GM19239 (cell line): ENCODE measurements around the gene KCTD20.

Experiments
- DNase-seq: peaks from one replicate; pipeline ENCODE4 v3.0.0; 2011; ENCODE audit warnings: low spot score; ENCODE audit not compliant: insufficient read length
- FAIRE-seq: peaks from 2 replicates; lab custom pipeline; 2011; peaks lifted over from hg19 to GRCh38; lab: Jason Lieb, UNC

KCTD20 gene

DNA sequence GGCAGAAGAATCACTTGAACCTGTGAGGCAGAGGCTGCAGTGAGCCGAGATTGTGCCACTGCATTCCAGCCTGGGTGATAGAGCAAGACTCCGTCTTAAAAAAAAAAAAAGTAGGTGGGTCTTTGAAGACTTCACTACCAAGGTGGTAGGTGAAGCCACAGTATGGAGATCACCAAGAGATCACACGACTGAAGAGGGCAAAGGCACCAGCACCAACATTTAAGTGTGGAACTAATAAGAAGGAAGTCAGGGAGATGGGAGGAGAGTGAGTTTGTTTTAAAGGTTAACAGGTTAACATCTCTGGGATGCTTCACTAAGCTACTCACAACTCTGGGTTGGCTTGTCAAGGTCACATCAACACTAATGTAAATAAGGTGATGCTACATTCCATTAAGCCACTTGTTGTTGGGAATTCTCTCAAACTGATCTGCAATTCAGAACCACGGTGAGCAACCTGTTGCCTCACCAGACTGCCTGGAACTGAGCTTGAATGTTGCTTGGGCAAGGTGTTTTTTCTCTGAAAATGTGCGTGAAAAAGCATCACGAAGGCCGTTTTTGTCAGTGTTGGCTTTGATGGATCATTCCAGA is 48.7 kb downstream of the KCTD20 start:
- FAIRE-seq, result no peak
- no peak for DNase-seq

DNA sequence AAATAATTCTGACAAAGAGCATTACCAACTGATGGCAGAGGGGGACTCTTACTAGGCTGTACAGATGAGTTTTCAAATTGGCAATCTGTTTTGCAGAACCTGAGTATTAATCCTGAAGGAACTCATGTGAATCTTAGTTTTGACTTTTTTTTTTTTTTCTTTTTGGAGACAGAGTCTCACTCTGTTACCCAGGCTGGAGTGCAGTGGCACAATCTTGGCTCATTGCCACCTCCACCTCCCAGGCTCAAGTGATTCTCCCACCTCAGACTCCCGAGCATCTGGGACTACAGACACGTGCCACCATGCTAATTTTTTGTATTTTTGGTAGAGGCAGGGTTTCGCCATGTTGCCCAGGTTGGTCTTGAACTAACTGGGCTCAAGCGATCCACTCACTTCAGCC is 49.3 kb downstream of the KCTD20 start:
- no peak for FAIRE-seq

GRCh38 chr6:36492621-36493020 is 49.8 kb downstream of the KCTD20 start:
- FAIRE-seq, result no peak

More for the DNA sequence above, 49.3 kb downstream of the KCTD20 start:
- DNase-seq, result no peak

GRCh38 chr6:36493319-36493718 is 50.5 kb downstream of the KCTD20 start:
- no peak for DNase-seq
- no peak for FAIRE-seq

More at GRCh38 chr6:36492621-36493020, 49.8 kb downstream of the KCTD20 start:
- no peak for DNase-seq

GRCh38 chr6:36493859-36494258 is 51.1 kb downstream of the KCTD20 start:
- DNase-seq, result no peak
- FAIRE-seq, result no peak

- FAIRE-seq, result no peak
- DNase-seq, result no peak
Measured at GRCh38 chr6:36495086-36495485, 52.3 kb downstream of the KCTD20 start.

GRCh38 chr6:36499918-36500317 is 57.1 kb downstream of the KCTD20 start:
- DNase-seq (no peak), FAIRE-seq (peak; percentile 35)

DNA sequence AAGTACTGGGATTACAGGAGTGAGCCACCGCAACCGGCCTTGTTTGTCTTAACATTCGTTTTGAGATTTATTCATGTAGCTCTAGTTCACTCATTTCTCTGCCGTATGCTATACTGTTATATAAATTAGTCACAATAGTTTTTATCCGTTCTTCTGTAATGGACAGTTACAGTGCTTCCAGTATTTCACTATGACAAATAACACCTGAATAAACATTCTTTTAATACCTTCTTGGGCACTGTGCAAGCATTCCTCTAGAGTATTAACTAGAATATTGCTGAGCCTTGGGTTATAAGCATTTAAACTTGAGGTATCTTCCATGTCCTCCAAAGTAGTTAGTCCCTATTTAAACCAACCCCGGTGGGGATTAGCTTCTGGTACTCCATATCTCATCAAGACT is 58.9 kb downstream of the KCTD20 start:
- DNase-seq (no peak), FAIRE-seq (no peak)

GRCh38 chr6:36504181-36504580 is 61.4 kb downstream of the KCTD20 start:
- no peak for FAIRE-seq
- DNase-seq, result no peak

GRCh38 chr6:36504982-36505381 is 62.2 kb downstream of the KCTD20 start:
- DNase-seq, result no peak

GRCh38 chr6:36505744-36506534 is 63.1 kb downstream of the KCTD20 start:
- no peak for DNase-seq
- peak; percentile 8 for FAIRE-seq

More at GRCh38 chr6:36504982-36505381, 62.2 kb downstream of the KCTD20 start:
- FAIRE-seq, result peak; percentile 75

GRCh38 chr6:36506611-36507010 is 63.8 kb downstream of the KCTD20 start:
- FAIRE-seq (no peak), DNase-seq (no peak)

GRCh38 chr6:36508532-36508931 is 65.7 kb downstream of the KCTD20 start:
- no peak for DNase-seq
- FAIRE-seq, result no peak

DNA sequence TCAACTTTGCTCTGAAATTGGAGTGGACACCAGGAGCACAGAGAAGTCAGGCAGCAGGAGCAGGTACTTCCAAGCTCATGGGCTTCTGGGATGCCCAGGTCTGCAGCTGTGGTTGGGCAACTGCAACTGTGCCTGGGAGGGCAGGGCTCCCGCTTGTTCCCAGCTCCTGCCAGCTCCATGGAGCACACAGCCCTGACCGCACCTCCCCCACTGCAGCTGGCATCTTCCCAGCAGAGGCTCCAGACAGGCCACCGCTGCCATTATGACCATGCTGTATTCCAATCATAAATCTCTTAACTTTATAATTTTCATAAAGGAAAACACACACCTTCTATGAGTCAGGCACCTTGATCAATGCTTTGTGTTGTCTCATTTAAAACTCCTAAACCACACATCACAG is 67.6 kb downstream of the KCTD20 start:
- no peak for DNase-seq
- no peak for FAIRE-seq

DNA sequence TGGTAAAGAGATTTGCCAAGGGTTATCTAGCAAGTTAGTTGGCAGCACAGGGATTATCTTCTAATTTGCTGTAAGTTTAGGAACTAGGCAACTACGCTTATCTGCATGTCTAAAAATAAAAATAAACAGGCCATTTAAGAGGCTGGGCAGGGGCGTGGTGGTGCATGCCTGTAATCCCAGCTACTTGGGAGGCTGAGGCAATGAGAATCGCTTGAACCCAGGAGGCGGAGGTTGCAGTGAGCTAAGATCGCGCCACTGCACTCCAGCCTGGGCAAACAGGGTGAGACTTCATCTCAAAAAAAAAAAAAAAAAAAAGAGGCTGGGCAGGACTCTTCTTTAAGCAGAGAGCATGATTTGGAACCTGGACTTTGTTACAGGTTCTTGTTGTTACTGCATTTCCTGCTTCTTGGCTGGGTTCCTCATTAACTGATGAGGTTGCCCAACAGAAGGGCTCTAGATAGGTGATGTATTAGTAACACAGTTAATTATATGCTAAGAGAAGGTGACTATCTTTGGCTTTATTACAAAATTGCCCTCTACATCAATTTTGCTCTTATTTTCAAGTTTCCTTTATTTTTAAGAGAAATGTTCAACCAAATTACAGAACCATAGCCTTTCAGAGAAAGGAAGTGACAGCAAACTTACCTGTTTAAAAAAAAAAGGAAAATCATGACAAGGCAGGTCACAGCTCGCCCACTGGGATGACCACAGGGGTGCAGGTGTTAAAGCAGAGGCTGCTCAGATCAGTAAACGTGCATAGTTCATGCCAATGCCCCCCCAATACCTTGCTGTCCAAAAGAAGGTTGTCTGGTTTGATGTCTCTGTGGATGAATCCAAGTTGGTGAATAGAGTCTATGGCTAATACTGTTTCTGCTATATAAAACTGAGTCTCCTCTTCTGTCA is 72.0 kb downstream of the KCTD20 start:
- FAIRE-seq, result peak; percentile 75
- DNase-seq, result peak; percentile 19

DNA sequence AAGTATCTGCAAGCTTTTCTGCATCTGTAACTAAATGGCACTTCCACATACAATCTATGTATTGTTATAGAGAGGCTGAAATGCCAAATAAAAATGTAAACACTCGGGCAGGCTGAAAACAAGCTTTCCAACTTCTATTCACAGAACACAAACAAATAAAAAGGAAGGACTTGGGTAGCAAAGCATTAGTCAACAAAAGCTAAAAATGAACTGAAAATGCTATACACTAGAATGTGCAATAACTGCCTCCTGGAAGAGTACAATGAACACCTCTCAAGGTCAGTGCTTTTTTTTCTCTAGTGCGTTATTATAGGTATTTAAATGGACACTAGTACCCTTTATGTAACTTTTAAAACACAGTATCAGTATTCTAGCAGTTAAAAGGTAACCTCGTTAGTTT is 73.0 kb downstream of the KCTD20 start:
- DNase-seq (no peak), FAIRE-seq (no peak)

- no peak for FAIRE-seq
Measured at GRCh38 chr6:36516559-36516958, 73.8 kb downstream of the KCTD20 start.

GRCh38 chr6:36516988-36517387 is 74.2 kb downstream of the KCTD20 start:
- no peak for FAIRE-seq
- DNase-seq, result no peak

More at GRCh38 chr6:36516559-36516958, 73.8 kb downstream of the KCTD20 start:
- DNase-seq, result no peak

GRCh38 chr6:36517408-36517807 is 74.6 kb downstream of the KCTD20 start:
- FAIRE-seq, result no peak
- DNase-seq, result no peak

DNA sequence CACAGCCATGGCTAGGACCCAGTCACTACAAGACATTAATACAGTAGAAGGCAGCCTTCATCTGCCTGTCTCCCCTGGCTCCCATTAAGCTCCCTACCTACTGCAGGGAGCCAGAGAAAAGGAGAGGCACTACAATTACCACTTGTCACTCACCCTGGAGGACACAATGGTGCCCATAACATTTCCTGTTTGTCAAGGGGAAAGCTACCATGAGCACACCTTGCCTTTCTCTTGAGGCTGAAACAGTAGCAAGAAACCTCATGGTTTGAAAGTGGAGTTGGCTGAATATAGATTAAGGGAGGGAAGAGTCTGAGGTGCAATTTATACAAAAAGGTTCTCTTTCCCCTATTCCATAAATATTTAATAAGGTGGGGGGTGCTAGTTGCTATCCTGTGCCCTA is 76.6 kb downstream of the KCTD20 start:
- FAIRE-seq (no peak), DNase-seq (no peak)

DNA sequence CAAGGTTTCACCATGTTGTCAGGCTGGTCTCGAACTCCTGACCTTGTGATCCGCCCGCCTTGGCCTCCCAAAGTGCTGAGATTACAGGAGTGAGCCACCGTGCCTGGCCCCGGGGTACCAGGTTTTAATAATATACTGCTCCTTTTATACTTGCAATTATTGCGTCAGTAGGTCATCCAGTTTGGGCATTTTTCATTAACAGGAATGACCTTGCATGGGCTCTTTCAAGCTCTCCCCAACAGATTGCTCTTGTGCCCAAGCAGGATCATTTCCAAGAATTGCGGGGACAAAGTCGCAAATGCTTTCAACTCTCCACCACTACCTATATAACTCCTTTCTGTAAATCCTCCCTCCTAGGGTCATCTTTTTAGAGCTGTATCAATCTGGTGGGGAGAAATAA is 80.7 kb downstream of the KCTD20 start:
- DNase-seq, result no peak

More for the DNA sequence above, 80.7 kb downstream of the KCTD20 start:
- FAIRE-seq, result no peak
